Measurements from ENCODE around the gene TNPO3. TPM values are rescaled to one million over a fixed set of nuclear protein-coding genes. Genes with fewer than 3 reads are reported as not detected.

TNPO3 gene
- total RNA-seq, 2 experiments from 2014 or later = 58.4 to 59.3 TPM

DNA sequence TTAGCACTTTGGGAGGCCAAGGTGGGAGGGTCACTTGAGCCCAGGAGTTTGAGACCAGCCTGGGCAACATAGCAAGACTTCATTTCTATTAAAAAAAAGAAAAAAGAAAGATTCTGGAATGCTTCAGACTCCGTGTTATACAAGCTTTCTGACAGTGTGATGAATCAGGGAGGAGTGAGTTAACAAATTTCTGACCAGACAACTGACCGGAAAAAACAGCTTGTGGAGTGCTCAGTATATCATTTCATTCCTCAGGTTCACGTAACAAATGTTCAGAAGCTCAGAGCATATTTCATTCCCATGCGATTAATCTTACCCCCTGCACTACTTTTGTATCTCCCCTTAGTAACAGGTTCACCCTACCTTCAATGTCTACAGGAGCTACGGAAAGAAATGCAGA is 28.6 kb upstream of the TNPO3 start:
- Mint-ChIP-seq H3K4me3 (no peak overlapping the region), H3K27ac (no peak overlapping the region), H3K4me1 (ENCODE audit: low read depth) (no peaks in the 10 kb centered on the region), H3K36me3 (ENCODE audit: low read depth) (no peaks in the 10 kb centered on the region), H3K27me3 (peaks cover 2% of the 10 kb centered on the region), H3K9me3 (no peaks in the 10 kb centered on the region)
- ATAC-seq (no peak), DNase-seq (no peak)
- ChIA-PET CTCF (interaction anchor here (0.8 to 3.8 kb wide), 3 partner anchors 8 to 200 kb away, joined by 3 to 34 read pairs (median 5); no protein-coding TSS in a partner anchor), POLR2A (interaction anchor here (0.6 to 1.1 kb wide), 2 partner anchors 8 to 73 kb away, joined by 3 read pairs; no protein-coding TSS in a partner anchor)
- intact Hi-C loops (cut with micrococcal nuclease) = no loop called here
- TF ChIP-seq CTCF (IDR thresholded peaks at IDR 0.05) = no peak

DNA sequence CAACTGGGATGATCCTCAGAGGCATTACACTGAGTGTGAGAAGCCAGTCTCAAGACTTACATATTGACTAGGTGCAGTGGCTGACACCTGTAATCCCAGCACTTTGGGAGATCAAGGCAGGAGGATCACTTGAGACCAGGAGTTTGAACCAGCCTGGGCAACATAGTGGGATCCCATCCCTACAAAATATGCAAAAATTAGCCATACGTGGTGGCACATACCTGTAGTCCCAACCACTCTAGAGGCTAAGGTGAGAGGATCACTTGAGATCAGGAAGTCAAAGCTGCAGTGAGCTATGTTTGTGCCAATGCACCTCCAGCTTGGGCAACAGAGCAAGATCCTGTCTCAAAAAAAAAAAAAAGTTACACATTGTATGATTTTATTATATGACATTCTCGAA is 23.5 kb upstream of the TNPO3 start:
- no peak overlapping the region for H3K4me3 Mint-ChIP-seq

DNA sequence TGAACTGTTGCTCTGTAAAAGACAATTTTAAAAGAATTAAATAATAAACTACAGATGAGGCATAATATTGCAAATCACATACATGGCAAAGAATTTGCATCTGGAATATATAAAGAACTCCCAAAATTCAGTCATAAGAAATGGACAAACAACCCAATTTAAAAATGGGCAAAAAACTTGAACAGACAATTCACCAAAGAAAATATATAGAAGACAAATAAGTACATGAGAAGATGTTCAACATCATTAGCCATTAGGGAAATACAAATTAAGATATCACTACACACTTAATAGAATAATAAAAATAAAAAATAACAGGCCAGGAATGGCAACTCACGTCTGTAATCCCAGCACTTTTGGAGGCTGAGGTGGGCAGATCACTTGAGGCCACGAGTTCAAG is 22.0 kb upstream of the TNPO3 start:
- DNase-seq = no peak
- no peak overlapping the region for H3K4me3 Mint-ChIP-seq
- ChIA-PET POLR2A (no interaction called here), CTCF (no interaction called here)
- no peak for ATAC-seq
- no peaks in the 10 kb centered on the region for H3K9me3 Mint-ChIP-seq
- peaks cover 5% of the 10 kb centered on the region for H3K27me3 Mint-ChIP-seq
- no peak for TF ChIP-seq CTCF (IDR thresholded peaks at IDR 0.05)
- H3K36me3 Mint-ChIP-seq (ENCODE audit: low read depth) = no peaks in the 10 kb centered on the region
- intact Hi-C loops (cut with micrococcal nuclease) = no loop called here
- no peak overlapping the region for H3K27ac Mint-ChIP-seq
- H3K4me1 Mint-ChIP-seq (ENCODE audit: low read depth) = no peaks in the 10 kb centered on the region

More for the DNA sequence above, 23.5 kb upstream of the TNPO3 start:
- no peak for TF ChIP-seq CTCF (IDR thresholded peaks at IDR 0.05)
- POLR2A ChIA-PET = no interaction called here
- no peak for DNase-seq
- no peak for ATAC-seq
- Mint-ChIP-seq H3K4me1 (ENCODE audit: low read depth) (no peaks in the 10 kb centered on the region), H3K9me3 (no peaks in the 10 kb centered on the region), H3K27me3 (peaks cover 6% of the 10 kb centered on the region), H3K27ac (no peak overlapping the region), H3K36me3 (ENCODE audit: low read depth) (no peaks in the 10 kb centered on the region)
- CTCF ChIA-PET = interaction anchor here (1.0 kb wide), 1 partner anchor 13 kb away, joined by 4 read pairs; no protein-coding TSS in a partner anchor
- intact Hi-C loops (cut with micrococcal nuclease) = no loop called here

DNA sequence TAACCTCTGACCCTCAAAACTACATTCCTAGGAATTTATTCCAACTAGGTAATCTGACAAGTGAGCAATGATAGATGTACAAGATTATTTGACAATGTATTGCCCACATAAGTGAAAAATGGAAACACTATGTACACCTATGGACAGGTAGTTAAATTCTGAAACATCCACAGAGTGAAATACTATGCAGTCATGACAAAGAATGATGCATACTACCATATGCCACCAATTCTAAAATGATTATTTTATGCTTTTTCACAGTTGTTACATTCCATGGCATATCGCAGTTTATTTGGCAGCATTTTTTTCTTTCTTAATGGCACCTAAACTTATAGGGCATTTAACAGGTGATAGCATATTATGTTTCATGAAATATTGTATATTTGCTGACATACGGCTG is 20.1 kb upstream of the TNPO3 start:
- POLR2A ChIA-PET = no interaction called here
- Mint-ChIP-seq H3K4me3 (no peak overlapping the region), H3K27me3 (peaks cover 5% of the 10 kb centered on the region), H3K27ac (no peak overlapping the region), H3K36me3 (ENCODE audit: low read depth) (no peaks in the 10 kb centered on the region), H3K9me3 (no peaks in the 10 kb centered on the region), H3K4me1 (ENCODE audit: low read depth) (no peaks in the 10 kb centered on the region)
- CTCF ChIA-PET = interaction anchor here (0.7 kb wide), 1 partner anchor 17 kb away, joined by 5 read pairs; no protein-coding TSS in a partner anchor
- no peak for DNase-seq
- intact Hi-C loops (cut with micrococcal nuclease) = no loop called here
- no peak for TF ChIP-seq CTCF (IDR thresholded peaks at IDR 0.05)
- no peak for ATAC-seq

DNA sequence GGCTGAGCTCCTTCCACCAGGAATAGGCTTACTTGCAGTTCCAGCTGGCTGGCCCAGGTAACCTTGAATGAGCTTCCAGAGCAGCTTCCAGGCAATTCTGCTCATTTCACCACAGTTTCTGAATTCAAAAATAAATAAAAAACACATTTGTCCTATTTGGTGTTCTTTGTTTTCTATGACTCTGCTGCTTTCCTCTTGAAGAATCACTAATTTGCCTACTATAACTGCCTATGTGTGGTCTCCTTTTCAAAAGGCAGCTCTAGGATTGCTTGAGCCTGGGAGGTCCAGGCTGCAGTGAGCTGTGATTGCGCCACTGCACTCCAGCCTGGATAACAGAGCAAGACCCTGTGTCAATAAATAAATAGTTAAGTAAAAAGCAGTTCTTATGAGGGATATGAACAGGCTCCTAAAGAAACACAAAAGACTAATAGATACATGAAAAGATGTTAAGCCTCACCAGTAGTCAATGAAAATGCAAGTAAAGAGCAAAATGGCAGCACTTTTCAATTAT is 19.5 kb upstream of the TNPO3 start:
- DNase-seq = no peak
- no peaks in the 10 kb centered on the region for H3K4me1 Mint-ChIP-seq (ENCODE audit: low read depth)
- intact Hi-C loops (cut with micrococcal nuclease) = no loop called here
- TF ChIP-seq CTCF (IDR thresholded peaks at IDR 0.05) = no peak
- H3K9me3 Mint-ChIP-seq = no peaks in the 10 kb centered on the region
- no peak overlapping the region for H3K27ac Mint-ChIP-seq
- no peaks in the 10 kb centered on the region for H3K36me3 Mint-ChIP-seq (ENCODE audit: low read depth)
- ChIA-PET POLR2A (no interaction called here), CTCF (interaction anchor here (0.7 kb wide), 1 partner anchor 17 kb away, joined by 5 read pairs; no protein-coding TSS in a partner anchor)
- no peak for ATAC-seq
- no peak overlapping the region for H3K4me3 Mint-ChIP-seq
- H3K27me3 Mint-ChIP-seq = peaks cover 5% of the 10 kb centered on the region

All from activated CD8-positive, alpha-beta T cell treated with anti-CD3 and anti-CD28 coated beads for 36 hours (primary cell).